PFSK-1 (cell line): Measurements from ENCODE around the gene EMC1.

ENCODE experiments used
- FOXP2 ChIP-seq: optimal IDR thresholded peaks from 2 replicates; pipeline ENCODE3; 2011; ENCODE audit warnings: borderline replicate concordance, control low read depth, inconsistent platforms; ENCODE audit not compliant: insufficient read depth; ENCODE audit errors: extremely low read length, extremely low read depth
- POLR2AphosphoS5 ChIP-seq: IDR thresholded peaks from 2 replicates; pipeline ENCODE4 v1.6.1; 2012; ENCODE audit warnings: low read depth, mild to moderate bottlenecking, control low read depth, low read length, moderate library complexity
- REST ChIP-seq, 2 experiments: IDR thresholded peaks; 2 replicates each; pipeline versions ENCODE4 v1.6.1 to v1.8.0; 2011 to 2012; ENCODE audit warnings: low read depth in 2 of 2, low read length in 2 of 2, control low read depth in 1 of 2, inconsistent platforms in 1 of 2, mild to moderate bottlenecking in 1 of 2, moderate library complexity in 1 of 2; ENCODE audit not compliant: insufficient read depth in 1 of 2
- SIN3A ChIP-seq: IDR thresholded peaks from 2 replicates; pipeline ENCODE4 v1.6.1; 2012; ENCODE audit warnings: mild to moderate bottlenecking, low read length, moderate library complexity, borderline replicate concordance; ENCODE audit not compliant: insufficient read depth
- TAF1 ChIP-seq: IDR thresholded peaks from 2 replicates; pipeline ENCODE4 v1.6.1; 2012; ENCODE audit warnings: low read length, control low read depth, borderline replicate concordance; ENCODE audit not compliant: insufficient read depth

The EMC1 gene

GRCh38 chr1:19205845-19206244 is 45.5 kb downstream of the EMC1 start:
- TF ChIP-seq REST (IDR thresholded peaks at IDR 0.05; ENCODE audit: insufficient read depth in 1 of 2, low read depth in 2 of 2, low read length in 2 of 2) = no peak

DNA sequence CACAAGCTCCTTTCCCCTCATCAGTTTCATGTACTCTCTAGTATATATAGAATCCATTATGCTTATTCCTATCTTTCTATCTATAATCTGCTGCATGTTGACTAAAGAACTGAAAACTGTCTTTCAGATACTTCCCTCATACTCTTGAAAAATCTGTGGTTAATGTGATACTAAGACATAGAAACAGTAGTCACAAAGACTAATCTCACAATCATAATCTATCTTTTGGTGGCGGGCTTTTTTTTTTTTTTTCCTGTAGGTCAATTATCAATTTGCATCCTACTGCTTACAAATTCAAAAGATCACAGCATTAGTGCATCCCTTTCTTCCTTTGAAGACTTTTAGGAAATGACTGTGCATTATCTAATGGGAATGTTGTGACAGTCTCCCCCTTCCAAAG is 45.9 kb downstream of the EMC1 start:
- no peak for TF ChIP-seq TAF1
- TF ChIP-seq FOXP2 = no peak
- TF ChIP-seq SIN3A = no peak
- no peak for TF ChIP-seq REST (IDR thresholded peaks at IDR 0.05; ENCODE audit: insufficient read depth in 1 of 2, low read depth in 2 of 2, low read length in 2 of 2)
- TF ChIP-seq POLR2AphosphoS5 = no peak

DNA sequence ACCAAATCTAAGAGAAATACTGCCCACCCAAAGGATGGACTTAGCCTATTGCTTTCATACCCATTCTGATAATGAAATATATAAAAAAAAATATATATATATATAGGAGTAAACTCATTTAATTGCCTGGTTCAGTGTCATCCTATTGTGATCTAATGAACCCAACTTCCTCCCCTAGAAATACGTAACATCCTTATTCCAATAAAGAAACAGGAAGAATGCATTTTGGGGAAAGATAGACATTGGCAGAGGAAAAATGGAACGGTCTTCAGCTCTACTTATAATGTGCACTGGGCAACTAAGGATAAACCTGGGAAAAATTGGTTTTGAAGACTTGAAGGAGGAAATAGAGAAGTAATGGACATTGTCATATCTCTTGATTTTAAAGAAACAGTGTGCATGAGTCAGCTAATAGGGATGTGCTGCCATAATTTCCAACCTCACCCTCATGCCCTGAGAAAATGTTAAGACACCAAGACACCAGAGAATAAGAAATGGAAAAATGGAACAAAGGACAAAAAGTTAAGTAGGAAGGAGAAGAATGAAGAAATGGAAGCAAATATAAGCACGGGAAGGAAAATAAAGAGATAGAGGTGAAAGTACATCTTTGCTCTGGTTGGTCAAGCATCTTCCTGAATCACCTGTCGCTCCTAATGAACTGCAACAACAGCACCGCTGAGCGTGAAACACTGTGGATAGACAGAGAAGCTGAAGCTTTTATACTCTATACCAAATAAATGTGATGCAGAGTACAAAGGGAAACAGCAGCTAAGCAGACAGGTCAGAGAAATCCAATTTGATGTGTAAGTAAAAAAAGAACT is 46.7 kb downstream of the EMC1 start:
- TF ChIP-seq POLR2AphosphoS5 (no peak), FOXP2 (no peak), SIN3A (no peak), REST (IDR thresholded peaks at IDR 0.05; ENCODE audit: insufficient read depth in 1 of 2, low read depth in 2 of 2, low read length in 2 of 2) (no peak)

GRCh38 chr1:19203440-19203839 is 47.9 kb downstream of the EMC1 start:
- TF ChIP-seq FOXP2 = no peak
- TF ChIP-seq REST (IDR thresholded peaks at IDR 0.05; ENCODE audit: insufficient read depth in 1 of 2, low read depth in 2 of 2, low read length in 2 of 2) = no peak
- TF ChIP-seq POLR2AphosphoS5 = no peak
- TF ChIP-seq TAF1 = no peak
- no peak for TF ChIP-seq SIN3A

- TF ChIP-seq POLR2AphosphoS5 (no peak), REST (IDR thresholded peaks at IDR 0.05; ENCODE audit: insufficient read depth in 1 of 2, low read depth in 2 of 2, low read length in 2 of 2) (no peak), FOXP2 (no peak), SIN3A (no peak), TAF1 (no peak)
Measured at GRCh38 chr1:19202396-19202795, 48.9 kb downstream of the EMC1 start.
